Mammary epithelial cell (primary cell): Measurements from ENCODE around the gene ADCY10.

Experiments
- EZH2 ChIP-seq: IDR thresholded peaks from 2 replicates; pipeline ENCODE4 v1.6.1; 2012; ENCODE audit warnings: low read length, inconsistent platforms, borderline replicate concordance
- TF ChIP-seq, protein P1 (sequence below), 2 donors: IDR thresholded peaks in 1 of 2; conservative IDR thresholded peaks in 1 of 2; 2 replicates each; pipeline ENCODE4 v1.5.1; 2011 to 2012; ENCODE audit warnings: inconsistent platforms in 2 of 2, low read length in 2 of 2, mild to moderate bottlenecking in 2 of 2, control low read depth in 1 of 2, low read depth in 1 of 2; ENCODE audit not compliant: insufficient read depth in 1 of 2; ENCODE audit errors: extremely low read depth in 1 of 2

DNA sequence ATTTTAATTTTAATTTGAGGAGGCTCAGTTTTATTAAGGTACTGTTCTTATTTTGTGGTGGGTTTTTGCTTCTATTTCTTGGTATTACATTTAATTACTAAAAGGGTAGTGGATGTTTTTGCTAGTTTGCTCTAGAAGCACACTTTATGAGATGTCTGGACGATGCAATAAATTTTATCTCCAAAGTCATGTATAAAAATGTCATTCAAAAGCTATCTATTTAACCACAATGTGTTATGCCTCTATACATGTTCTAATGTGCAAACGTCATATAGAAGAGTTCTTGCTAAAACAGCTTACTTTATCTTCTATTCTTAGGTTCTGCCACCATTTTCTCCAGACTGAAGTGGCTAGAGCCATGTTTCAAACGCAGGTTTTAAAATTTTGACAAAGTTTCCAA, 35.9 kb upstream of the ADCY10 start:
- TF ChIP-seq, protein P1, sequence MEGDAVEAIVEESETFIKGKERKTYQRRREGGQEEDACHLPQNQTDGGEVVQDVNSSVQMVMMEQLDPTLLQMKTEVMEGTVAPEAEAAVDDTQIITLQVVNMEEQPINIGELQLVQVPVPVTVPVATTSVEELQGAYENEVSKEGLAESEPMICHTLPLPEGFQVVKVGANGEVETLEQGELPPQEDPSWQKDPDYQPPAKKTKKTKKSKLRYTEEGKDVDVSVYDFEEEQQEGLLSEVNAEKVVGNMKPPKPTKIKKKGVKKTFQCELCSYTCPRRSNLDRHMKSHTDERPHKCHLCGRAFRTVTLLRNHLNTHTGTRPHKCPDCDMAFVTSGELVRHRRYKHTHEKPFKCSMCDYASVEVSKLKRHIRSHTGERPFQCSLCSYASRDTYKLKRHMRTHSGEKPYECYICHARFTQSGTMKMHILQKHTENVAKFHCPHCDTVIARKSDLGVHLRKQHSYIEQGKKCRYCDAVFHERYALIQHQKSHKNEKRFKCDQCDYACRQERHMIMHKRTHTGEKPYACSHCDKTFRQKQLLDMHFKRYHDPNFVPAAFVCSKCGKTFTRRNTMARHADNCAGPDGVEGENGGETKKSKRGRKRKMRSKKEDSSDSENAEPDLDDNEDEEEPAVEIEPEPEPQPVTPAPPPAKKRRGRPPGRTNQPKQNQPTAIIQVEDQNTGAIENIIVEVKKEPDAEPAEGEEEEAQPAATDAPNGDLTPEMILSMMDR (conservative IDR thresholded peaks at IDR 0.05 in 1 of 2, IDR thresholded peaks at IDR 0.05 in 1 of 2; ENCODE audit: extremely low read depth in 1 of 2, insufficient read depth in 1 of 2, low read depth in 1 of 2, low read length in 2 of 2): no peak
- no peak for TF ChIP-seq EZH2
